AML-193 (cell line): ENCODE results near the gene STYX.

Experiments used
- DNase-seq, 2 experiments: peaks; one replicate each; lab custom pipeline; 2025; lab: John Stamatoyannopoulos, UW

The STYX gene

DNA sequence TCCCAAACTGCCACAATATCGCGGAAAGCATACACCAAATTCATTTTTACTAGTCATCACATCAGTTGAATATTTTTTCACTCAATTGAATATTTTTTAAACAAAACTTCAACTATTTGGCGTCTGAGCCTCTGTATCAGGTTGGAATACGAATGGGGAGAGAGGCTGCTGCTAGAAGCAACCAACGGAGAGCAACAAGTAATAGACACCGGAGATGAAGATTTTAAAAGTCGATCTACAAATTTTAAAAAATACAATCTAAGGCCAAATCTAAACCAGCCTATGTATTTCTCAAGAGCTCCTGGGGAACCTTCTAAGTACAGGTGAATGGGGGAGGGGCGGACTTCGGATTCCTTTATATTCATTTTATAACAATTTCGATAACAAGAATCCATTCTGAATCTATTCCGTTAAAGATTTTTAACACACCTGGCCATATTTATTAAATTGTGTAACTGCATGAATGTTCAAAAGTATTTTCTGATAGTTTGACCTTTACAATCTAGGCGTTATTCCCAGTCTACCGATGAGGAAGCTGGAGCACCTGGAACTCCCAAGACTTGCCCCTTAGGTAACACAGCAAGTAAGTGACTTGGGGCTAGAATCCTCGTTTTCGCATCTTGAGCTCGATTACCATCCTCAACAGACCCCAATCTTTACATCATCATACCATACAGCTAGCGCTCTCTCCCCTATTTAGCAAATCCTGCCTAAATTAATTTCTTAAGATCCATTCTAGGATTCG lies 60.2 kb downstream of the STYX start:
- DNase-seq: no peak

- DNase-seq: no peak
These were observed 60.8 kb downstream of the STYX start for GRCh38 chr14:52790756-52791222.

- no peak for DNase-seq
These were observed 61.5 kb downstream of the STYX start, which contains the start of gene GNPNAT1 for GRCh38 chr14:52791223-52792096. TSS of gene GNPNAT1 (minus strand) at chr14:52791607. CDS start at chr14:52784650, 6,957 bp downstream.

GRCh38 chr14:52792097-52792415 lies 62.1 kb downstream of the STYX start:
- DNase-seq: no peak

DNA sequence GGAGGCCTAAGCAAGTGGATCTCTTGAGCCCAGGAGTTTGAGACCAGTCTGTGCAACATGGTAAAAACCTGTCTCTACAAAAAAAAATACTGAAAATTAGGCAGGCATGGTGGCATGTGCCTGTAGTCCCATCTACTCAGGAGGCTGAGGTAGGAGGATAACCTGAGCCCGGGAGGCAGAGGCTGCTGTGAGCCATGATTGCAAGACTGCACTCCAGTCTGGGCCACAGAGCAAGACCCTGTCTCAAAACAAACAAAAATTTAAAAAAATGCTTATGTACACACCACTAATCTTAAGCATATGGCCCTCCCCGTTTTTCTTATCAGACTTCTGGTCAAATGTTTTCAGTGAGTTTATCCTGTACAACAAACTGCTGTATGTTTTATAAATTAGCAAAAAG lies 63.1 kb downstream of the STYX start:
- no peak for DNase-seq

DNA sequence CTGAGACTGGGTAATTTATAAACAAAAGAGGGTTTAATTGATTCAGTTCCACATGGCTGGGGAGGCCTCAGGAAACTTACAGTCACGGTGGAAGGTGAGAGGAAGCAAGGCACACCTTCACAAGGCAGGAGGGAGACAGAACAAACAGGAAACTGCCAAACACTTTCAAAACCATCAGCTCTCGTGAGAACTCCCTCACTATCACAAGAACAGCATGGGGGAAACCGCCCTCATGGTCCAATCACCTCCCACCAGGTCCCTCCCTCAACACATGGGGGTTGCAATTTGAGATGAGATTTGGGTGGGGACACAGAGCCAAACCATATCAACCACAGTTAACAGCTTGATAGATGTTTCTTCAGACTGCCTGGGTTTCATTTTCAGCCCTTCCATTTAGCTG lies 67.7 kb downstream of the STYX start:
- DNase-seq: no peak

DNA sequence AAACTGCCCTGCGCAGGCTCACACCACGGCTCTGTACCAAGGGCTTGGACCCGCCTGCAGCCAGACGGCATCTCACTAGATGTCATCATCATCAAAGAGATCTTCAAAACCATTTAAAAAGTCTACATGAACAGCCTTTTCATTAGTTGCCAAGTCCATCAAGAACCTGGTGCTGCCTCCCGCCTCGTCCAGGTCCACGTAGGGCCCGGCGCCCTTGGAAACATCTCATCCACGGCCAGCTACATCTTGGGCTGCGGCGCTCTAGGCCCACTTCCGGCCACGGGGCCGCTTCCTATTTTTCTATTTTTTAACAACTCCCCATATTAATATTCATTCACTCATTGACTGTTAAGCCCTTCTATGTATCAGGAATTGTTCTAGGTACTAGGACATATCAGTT lies 68.9 kb downstream of the STYX start:
- DNase-seq: no peak

GRCh38 chr14:52801014-52801712 lies 71.2 kb downstream of the STYX start:
- DNase-seq: no peak

DNA sequence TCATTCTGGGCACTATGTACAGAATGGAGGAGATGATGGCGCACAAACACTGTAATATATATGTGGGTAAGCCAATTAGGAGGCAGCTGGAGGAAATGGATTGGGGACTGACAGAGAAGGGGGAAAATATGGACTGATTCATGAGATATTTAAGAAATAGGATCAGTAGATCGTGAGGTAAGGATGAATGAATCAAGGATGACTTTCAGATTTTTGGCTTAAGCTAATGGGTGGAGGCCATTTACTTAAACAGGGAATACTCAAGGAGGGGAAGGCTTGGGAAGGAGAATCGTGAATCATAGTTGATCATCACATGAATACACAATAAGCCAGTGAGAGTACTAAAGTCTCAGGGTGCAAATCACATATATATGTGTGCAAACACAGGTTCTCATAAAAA lies 72.6 kb downstream of the STYX start:
- no peak for DNase-seq

DNA sequence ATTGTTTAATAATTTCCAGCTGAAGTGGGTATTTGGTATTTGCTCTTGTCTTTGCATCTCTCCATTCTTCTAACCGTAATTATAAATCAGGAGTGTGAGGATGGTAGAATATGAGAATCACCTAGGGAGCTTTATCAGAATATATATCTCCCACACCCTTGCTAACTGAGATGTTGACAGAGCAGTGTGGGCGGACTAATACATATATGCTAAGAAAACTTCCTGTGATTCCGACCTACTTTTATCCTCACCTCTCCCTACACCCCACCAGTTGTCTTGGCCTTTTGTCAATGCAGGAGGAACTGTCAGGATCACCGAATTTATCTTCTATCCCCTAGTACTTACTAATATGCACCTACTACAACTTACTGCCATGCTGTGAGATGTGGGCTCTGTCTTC lies 76.1 kb downstream of the STYX start:
- no peak for DNase-seq

DNA sequence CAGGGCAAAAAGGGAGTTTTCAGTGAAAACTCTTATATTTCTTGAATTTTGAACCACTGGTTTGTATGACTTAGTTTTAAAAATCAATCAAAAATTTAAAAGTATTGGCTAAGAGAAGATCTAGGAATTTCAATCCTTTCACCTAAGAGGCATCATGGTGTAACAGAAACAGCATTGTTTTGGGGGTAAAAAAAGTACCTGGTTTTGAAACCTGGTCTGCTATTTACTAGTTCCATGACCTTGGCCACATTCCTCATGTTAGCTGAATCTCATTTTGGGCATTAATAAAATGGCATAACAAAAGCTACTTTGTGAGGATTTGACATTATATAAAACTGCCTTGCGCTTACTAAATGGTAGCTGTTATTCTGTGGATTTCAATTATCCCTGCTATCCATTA lies 78.1 kb downstream of the STYX start:
- no peak for DNase-seq

DNA sequence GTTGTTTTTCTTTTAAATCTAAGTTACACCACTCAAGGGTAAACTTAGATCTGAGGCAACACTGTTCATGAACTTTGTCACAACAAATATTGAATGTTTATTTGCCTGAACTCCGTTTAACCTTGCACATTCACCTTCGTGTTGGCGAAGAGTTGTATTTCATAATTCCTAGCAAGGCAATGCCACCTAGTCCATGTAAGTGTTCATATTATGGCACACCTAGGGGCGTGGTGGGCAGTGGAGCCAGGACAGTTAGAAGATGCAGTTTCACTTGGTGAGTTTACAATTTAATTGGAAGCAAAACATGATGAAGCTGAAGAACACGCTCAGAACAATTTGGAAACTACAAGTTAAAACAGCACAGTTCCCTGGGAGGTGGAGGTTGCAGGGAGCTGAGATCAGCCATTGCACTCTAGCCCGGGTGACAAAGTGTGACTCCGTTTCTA lies 91.9 kb downstream of the STYX start:
- no peak for DNase-seq

GRCh38 chr14:52824462-52824861 lies 94.5 kb downstream of the STYX start:
- DNase-seq: no peak
